ENCODE data around the gene TMEM178B.

GRCh38 chr7:141191277-141191676, 117.4 kb downstream of the TMEM178B start:
- TF ChIP-seq EP300 (IDR thresholded peaks at IDR 0.05), result no peak
- TF ChIP-seq, protein P1, sequence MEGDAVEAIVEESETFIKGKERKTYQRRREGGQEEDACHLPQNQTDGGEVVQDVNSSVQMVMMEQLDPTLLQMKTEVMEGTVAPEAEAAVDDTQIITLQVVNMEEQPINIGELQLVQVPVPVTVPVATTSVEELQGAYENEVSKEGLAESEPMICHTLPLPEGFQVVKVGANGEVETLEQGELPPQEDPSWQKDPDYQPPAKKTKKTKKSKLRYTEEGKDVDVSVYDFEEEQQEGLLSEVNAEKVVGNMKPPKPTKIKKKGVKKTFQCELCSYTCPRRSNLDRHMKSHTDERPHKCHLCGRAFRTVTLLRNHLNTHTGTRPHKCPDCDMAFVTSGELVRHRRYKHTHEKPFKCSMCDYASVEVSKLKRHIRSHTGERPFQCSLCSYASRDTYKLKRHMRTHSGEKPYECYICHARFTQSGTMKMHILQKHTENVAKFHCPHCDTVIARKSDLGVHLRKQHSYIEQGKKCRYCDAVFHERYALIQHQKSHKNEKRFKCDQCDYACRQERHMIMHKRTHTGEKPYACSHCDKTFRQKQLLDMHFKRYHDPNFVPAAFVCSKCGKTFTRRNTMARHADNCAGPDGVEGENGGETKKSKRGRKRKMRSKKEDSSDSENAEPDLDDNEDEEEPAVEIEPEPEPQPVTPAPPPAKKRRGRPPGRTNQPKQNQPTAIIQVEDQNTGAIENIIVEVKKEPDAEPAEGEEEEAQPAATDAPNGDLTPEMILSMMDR (IDR thresholded peaks at IDR 0.05), result no peak

All from ovary (tissue), 3 donors.